Measurements from ENCODE around the gene S100A13. TPM values are rescaled to one million over a fixed set of nuclear protein-coding genes. Genes with fewer than 3 reads are reported as not detected.

S100A13 gene
- total RNA-seq, 1 donor from 2014 or later, result 16.2 TPM

DNA sequence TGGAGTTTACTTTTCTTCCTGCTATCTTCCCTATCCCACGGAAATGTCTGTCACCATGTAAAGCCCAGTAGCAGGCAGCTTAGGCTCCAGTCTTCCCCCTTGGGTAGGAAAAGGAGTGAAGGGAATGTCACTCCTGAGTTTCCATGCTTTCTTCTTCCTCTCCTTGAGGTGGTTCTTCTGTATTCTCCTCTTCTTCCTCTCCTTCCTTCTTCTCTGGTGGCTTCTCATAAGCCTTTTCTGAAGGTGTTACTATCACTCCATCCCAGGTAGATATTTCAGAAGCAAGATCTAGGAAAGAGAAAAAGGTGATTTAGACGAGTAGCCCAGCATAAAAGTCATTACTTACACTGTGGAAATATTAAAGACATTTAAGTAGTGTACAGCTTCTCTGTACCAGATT, 35.0 kb upstream of the S100A13 start:
- intact Hi-C loops (cut with micrococcal nuclease), result no loop called here
- ChIA-PET POLR2A (no interaction called here), CTCF (no interaction called here)
- H3K36me3 Mint-ChIP-seq (ENCODE audit: low read depth), result peaks cover 73% of the 10 kb centered on the region
- H3K4me1 Mint-ChIP-seq, result peaks cover 14% of the 10 kb centered on the region
- ATAC-seq (ENCODE audit: low read depth) (no peak), DNase-seq (no peak)
- H3K9me3 Mint-ChIP-seq, result no peaks in the 10 kb centered on the region
- no peak overlapping the region for H3K4me3 Mint-ChIP-seq
- TF ChIP-seq, protein P1, sequence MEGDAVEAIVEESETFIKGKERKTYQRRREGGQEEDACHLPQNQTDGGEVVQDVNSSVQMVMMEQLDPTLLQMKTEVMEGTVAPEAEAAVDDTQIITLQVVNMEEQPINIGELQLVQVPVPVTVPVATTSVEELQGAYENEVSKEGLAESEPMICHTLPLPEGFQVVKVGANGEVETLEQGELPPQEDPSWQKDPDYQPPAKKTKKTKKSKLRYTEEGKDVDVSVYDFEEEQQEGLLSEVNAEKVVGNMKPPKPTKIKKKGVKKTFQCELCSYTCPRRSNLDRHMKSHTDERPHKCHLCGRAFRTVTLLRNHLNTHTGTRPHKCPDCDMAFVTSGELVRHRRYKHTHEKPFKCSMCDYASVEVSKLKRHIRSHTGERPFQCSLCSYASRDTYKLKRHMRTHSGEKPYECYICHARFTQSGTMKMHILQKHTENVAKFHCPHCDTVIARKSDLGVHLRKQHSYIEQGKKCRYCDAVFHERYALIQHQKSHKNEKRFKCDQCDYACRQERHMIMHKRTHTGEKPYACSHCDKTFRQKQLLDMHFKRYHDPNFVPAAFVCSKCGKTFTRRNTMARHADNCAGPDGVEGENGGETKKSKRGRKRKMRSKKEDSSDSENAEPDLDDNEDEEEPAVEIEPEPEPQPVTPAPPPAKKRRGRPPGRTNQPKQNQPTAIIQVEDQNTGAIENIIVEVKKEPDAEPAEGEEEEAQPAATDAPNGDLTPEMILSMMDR (IDR thresholded peaks at IDR 0.05), result no peak
- no peak overlapping the region for H3K27ac Mint-ChIP-seq
- H3K27me3 Mint-ChIP-seq, result no peaks in the 10 kb centered on the region

DNA sequence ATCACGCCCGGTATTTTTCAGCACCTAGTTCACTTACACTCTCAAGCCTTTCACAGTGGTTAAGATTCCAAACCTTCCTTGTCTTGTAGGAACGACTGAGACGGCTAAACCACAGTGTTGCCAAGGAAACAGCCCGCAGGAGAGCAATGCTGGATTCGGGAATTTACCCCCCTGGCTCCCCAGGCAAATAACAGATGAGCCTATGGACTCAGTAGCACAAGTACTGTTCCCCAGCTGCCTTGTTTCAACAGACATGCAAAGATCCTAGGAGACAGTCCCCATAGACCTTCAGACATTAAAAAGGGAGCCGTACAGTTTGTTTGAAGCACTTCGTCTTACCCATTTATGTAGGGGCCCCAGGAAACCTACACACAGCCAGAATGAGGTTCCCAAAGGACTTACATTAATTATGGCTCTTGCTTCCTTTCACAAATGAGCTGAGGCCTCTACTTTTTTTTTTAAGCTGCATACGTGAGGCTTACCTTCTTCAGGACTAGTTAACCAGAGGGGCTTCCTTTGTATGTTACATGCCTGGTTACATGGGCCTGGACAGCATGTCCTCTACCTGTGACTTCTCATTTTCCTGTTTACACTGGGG, 33.9 kb upstream of the S100A13 start:
- intact Hi-C loops (cut with micrococcal nuclease), result no loop called here
- ChIA-PET CTCF (no interaction called here), POLR2A (interaction anchor here (0.7 to 1.6 kb wide), 4 partner anchors 11 to 1322 kb away, joined by 3 to 7 read pairs (median 4); partner anchors contain the start of genes CHTOP, FLAD1 and INTS3)
- H3K27me3 Mint-ChIP-seq, result no peaks in the 10 kb centered on the region
- no peaks in the 10 kb centered on the region for H3K9me3 Mint-ChIP-seq
- no peak for DNase-seq
- TF ChIP-seq, protein P1 (IDR thresholded peaks at IDR 0.05), result no peak
- peaks cover 63% of the 10 kb centered on the region for H3K36me3 Mint-ChIP-seq (ENCODE audit: low read depth)
- H3K4me3 Mint-ChIP-seq, result no peak overlapping the region
- no peak overlapping the region for H3K27ac Mint-ChIP-seq
- peaks cover 14% of the 10 kb centered on the region for H3K4me1 Mint-ChIP-seq
- ATAC-seq (ENCODE audit: low read depth), result no peak

DNA sequence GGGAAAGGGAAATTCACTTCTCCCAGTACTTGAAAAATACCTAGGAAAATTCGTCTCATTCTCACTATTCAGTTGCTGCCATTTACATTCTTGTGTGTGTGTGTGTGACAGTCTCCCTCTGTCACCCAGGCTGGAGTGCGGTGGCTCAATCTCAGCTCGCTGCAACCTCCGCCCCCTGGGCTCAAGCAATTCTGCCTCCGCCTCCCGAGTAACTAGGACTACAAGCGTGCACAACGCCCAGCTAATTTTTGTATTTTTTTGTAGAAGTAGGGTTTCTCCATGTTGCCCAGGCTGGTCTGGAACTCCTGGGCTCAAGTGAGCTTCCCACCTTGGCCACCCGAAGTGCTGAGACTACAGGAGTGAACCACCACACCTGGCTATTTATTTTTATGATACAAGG, 32.4 kb upstream of the S100A13 start:
- DNase-seq (no peak), ATAC-seq (ENCODE audit: low read depth) (no peak)
- Mint-ChIP-seq H3K4me1 (peaks cover 14% of the 10 kb centered on the region), H3K36me3 (ENCODE audit: low read depth) (peaks cover 47% of the 10 kb centered on the region), H3K9me3 (no peaks in the 10 kb centered on the region), H3K27ac (peak overlapping the region; percentile 24), H3K4me3 (peak overlapping the region; percentile 96), H3K27me3 (no peaks in the 10 kb centered on the region)
- POLR2A ChIA-PET, result interaction anchor here (0.6 to 3.2 kb wide), 14 partner anchors 12 to 331 kb away, joined by 3 to 37 read pairs (median 8); partner anchors contain the start of genes CHTOP, ILF2, RPS27 and S100A5
- intact Hi-C loops (cut with micrococcal nuclease), result loop anchor here (2.0 to 5.0 kb wide), 3 partner anchors 61 to 149 kb away; no protein-coding TSS in a partner anchor
- TF ChIP-seq, protein P1 (IDR thresholded peaks at IDR 0.05), result no peak
- CTCF ChIA-PET, result interaction anchor here (1.6 kb wide), 1 partner anchor 88 kb away, joined by 9 read pairs; no protein-coding TSS in a partner anchor

DNA sequence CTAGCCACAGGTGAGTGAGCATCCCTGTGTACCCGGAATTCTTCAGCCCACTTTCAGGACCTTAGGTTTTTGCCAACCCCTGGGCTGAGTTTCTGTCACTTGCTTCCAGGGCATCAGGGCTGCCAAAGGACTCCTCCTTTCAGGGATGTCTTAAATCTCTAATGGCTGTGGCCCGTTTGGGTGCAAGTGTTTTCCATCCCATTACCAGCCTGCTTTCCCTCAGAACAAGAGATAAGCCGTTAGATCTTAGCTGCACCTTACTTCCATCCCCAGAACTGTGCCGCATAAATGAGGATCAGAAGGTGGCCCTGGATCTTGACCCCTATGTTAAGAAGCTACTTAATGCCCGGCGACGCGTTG, 31.9 kb upstream of the S100A13 start:
- peaks cover 42% of the 10 kb centered on the region for H3K36me3 Mint-ChIP-seq (ENCODE audit: low read depth)
- no peaks in the 10 kb centered on the region for H3K27me3 Mint-ChIP-seq
- H3K27ac Mint-ChIP-seq, result peak overlapping the region; percentile 91
- ATAC-seq (ENCODE audit: low read depth), result no peak
- POLR2A ChIA-PET, result interaction anchor here (0.6 to 3.2 kb wide), 15 partner anchors 11 to 332 kb away, joined by 3 to 37 read pairs (median 6); partner anchors contain the start of genes CHTOP, ILF2, INTS3 and JTB
- CTCF ChIA-PET, result interaction anchor here (1.6 kb wide), 1 partner anchor 87 kb away, joined by 9 read pairs; no protein-coding TSS in a partner anchor
- no peak for DNase-seq
- TF ChIP-seq, protein P1 (IDR thresholded peaks at IDR 0.05), result no peak
- H3K4me3 Mint-ChIP-seq, result peak overlapping the region; percentile 96
- H3K4me1 Mint-ChIP-seq, result peaks cover 14% of the 10 kb centered on the region
- H3K9me3 Mint-ChIP-seq, result no peaks in the 10 kb centered on the region
- intact Hi-C loops (cut with micrococcal nuclease), result loop anchor here (2.0 to 5.0 kb wide), 3 partner anchors 60 to 148 kb away; no protein-coding TSS in a partner anchor
